Measurements from ENCODE around the gene LBHD2.

- TF ChIP-seq CTCF (IDR thresholded peaks at IDR 0.05) (no peak), EZH2 (IDR thresholded peaks at IDR 0.05; ENCODE audit: borderline replicate concordance, insufficient read depth, low read depth, low read length, poor library complexity, severe bottlenecking) (no peak)
Observed at GRCh38 chr14:103096387-103096786, 12.4 kb downstream of the LBHD2 start.
